Measurements from ENCODE around the gene CYB5A.
"Not testable (repeated sequence)": the region's sequence is repeated elsewhere in the genome, so short reads cannot be mapped to it uniquely, and the experiment has no call there.

CYB5A gene

GRCh38 chr18:74328206-74328605, 36.4 kb upstream of the CYB5A start:
- Histone ChIP-seq H3K27ac (ENCODE audit: extremely low read depth, low read depth, low read length) (no peak overlapping the region), H3K4me3 (ENCODE audit: low read depth, low read length) (no peak overlapping the region), H3K9me3 (ENCODE audit: control insufficient read depth, insufficient read depth, low read depth, low read length) (no peaks in the 10 kb centered on the region; the same call in 1 of the 2 replicates), H3K4me1 (ENCODE audit: control insufficient read depth, insufficient read depth, low read length) (no peaks in the 10 kb centered on the region), H3K36me3 (ENCODE audit: control insufficient read depth in 2 of 2, insufficient read depth in 1 of 2, low read length in 2 of 2) (no peaks in the 10 kb centered on the region)
- ChIA-PET POLR2A (no interaction called here), CTCF (interaction anchor here (0.7 to 0.9 kb wide), 2 partner anchors 14 to 37 kb away, joined by 3 to 5 read pairs; partner anchors contain the start of gene CYB5A)
- no peak for TF ChIP-seq ZNF514 (tag by site-specific recombination; IDR thresholded peaks at IDR 0.05)
- no peak for TF ChIP-seq HOXA7 (CRISPR knock-in tag; IDR thresholded peaks at IDR 0.05; ENCODE audit: borderline replicate concordance)
- TF ChIP-seq ZNF350 (tag by site-specific recombination; IDR thresholded peaks at IDR 0.05), result no peak
- TF ChIP-seq RBAK (tag by site-specific recombination; IDR thresholded peaks at IDR 0.05), result no peak
- no peak for TF ChIP-seq ZNF112 (tag by site-specific recombination; IDR thresholded peaks at IDR 0.05)
- TF ChIP-seq EGR2 (tag by site-specific recombination; IDR thresholded peaks at IDR 0.05; ENCODE audit: low read depth), result no peak
- TF ChIP-seq ZNF18 (tag by site-specific recombination; IDR thresholded peaks at IDR 0.05), result no peak
- no peak for TF ChIP-seq ZNF426 (tag by site-specific recombination; IDR thresholded peaks at IDR 0.05)
- TF ChIP-seq KLF1 (tag by site-specific recombination; IDR thresholded peaks at IDR 0.05), result no peak
- no peak for TF ChIP-seq ZNF596 (tag by site-specific recombination; IDR thresholded peaks at IDR 0.05)
- no peak for TF ChIP-seq ZNF132 (tag by site-specific recombination; IDR thresholded peaks at IDR 0.05; ENCODE audit: borderline replicate concordance)
- no peak for TF ChIP-seq ZNF585B (tag by site-specific recombination; IDR thresholded peaks at IDR 0.05)
- no peak for TF ChIP-seq ZNF302 (tag by site-specific recombination; IDR thresholded peaks at IDR 0.05; ENCODE audit: low read depth)
- no peak for TF ChIP-seq ZNF169 (tag by site-specific recombination; IDR thresholded peaks at IDR 0.05)
- no peak for TF ChIP-seq ZNF23 (tag by site-specific recombination; IDR thresholded peaks at IDR 0.05; ENCODE audit: borderline replicate concordance)
- no peak for TF ChIP-seq PRDM2 (tag by site-specific recombination; IDR thresholded peaks at IDR 0.05; ENCODE audit: borderline replicate concordance)
- TF ChIP-seq TRIM28 (IDR thresholded peaks at IDR 0.05; ENCODE audit: borderline replicate concordance, low read length), result no peak
- no peak for TF ChIP-seq SCRT1 (tag by site-specific recombination; IDR thresholded peaks at IDR 0.05; ENCODE audit: borderline replicate concordance)

GRCh38 chr18:74326791-74327190, 35.0 kb upstream of the CYB5A start:
- CTCF ChIA-PET, result interaction anchor here (1.2 kb wide), 1 partner anchor 15 kb away, joined by 5 read pairs; no protein-coding TSS in a partner anchor
- H3K27ac ChIP-seq (ENCODE audit: extremely low read depth, low read depth, low read length); H3K4me3 ChIP-seq (ENCODE audit: low read depth, low read length); POLR2A ChIA-PET; H3K4me1 ChIP-seq (ENCODE audit: control insufficient read depth, insufficient read depth, low read length); H3K36me3 ChIP-seq (ENCODE audit: control insufficient read depth in 2 of 2, insufficient read depth in 1 of 2, low read length in 2 of 2); H3K9me3 ChIP-seq (ENCODE audit: control insufficient read depth, insufficient read depth, low read depth, low read length): not testable (repeated sequence)

Data from HEK293 (cell line).